Vagina (tissue), 2 donors: Measurements from ENCODE around the gene DBT. TPM values are rescaled to one million over a fixed set of nuclear protein-coding genes. Genes with fewer than 3 reads are reported as not detected.
"Not testable (repeated sequence)": the region's sequence is repeated elsewhere in the genome, so short reads cannot be mapped to it uniquely, and the experiment has no call there.

ENCODE experiments used
- DNase-seq, 2 donors: peaks; one replicate each; pipeline ENCODE4 v3.0.0-alpha.2; 2017; ENCODE audit errors: extremely low spot score in 2 of 2
- H3K27ac ChIP-seq: fragments of 200-600 bp; sonication (generic); one replicate; pipeline ENCODE4 v1.5.1; 2019
- H3K27me3 ChIP-seq: fragments of 200-600 bp; sonication (generic); one replicate; pipeline ENCODE4 v1.5.1; 2019
- H3K36me3 ChIP-seq, 2 donors: fragments of 200-600 bp; sonication (generic); one replicate each; pipeline ENCODE4 v1.5.1; 2017 to 2019
- H3K4me1 ChIP-seq: fragments of 200-600 bp; sonication (generic); one replicate; pipeline ENCODE4 v1.5.1; 2019
- H3K4me3 ChIP-seq, 2 donors: fragments of 200-600 bp; sonication (generic); 1 replicate in 1 of 2; 2 replicates in 1 of 2; pipeline ENCODE4 v1.5.1; 2016 to 2019
- H3K9me3 ChIP-seq: fragments of 200-600 bp; sonication (generic); one replicate; pipeline ENCODE4 v1.5.1; 2019
- POLR2A ChIP-seq, 2 donors: fragments of 450-650 bp; IDR thresholded peaks; one replicate each; pipeline ENCODE4 v1.6.1; 2017; ENCODE audit warnings: antibody characterized with exemption in 2 of 2, mild to moderate bottlenecking in 2 of 2, moderate library complexity in 2 of 2
- POLR2AphosphoS5 ChIP-seq, 2 donors: sonication (generic); formaldehyde crosslinking; IDR thresholded peaks; one replicate each; pipeline ENCODE4 v1.9.0; 2017; ENCODE audit warnings: antibody characterized with exemption in 2 of 2, mild to moderate bottlenecking in 2 of 2, low read depth in 1 of 2; ENCODE audit not compliant: insufficient read depth in 1 of 2
- intact Hi-C: fragments of 100-400 bp; cut with DNase I; formaldehyde crosslinking; loops from one replicate; pipeline ENCODE4 v1.15.1; 2023
- total RNA-seq: library from RNA; depleted of rRNA; stranded (reverse); fragments of >200 nt; gene quantifications from one replicate; pipeline ENCODE4 v1.2.3, GENCODE V29; 2016
- TF ChIP-seq, protein P1 (sequence below), 3 experiments: fragments of 450-650 bp in 2 of 3; fragments of 200-600 bp in 1 of 3; sonication (generic) in 1 of 3; IDR thresholded peaks; one replicate each; pipeline ENCODE4 v1.5.1; 2017 to 2019; ENCODE audit warnings: antibody characterized with exemption in 3 of 3, mild to moderate bottlenecking in 2 of 3, moderate library complexity in 2 of 3

The DBT gene
- total RNA-seq, 1 donor from 2014 or later: 7.4 TPM

DNA sequence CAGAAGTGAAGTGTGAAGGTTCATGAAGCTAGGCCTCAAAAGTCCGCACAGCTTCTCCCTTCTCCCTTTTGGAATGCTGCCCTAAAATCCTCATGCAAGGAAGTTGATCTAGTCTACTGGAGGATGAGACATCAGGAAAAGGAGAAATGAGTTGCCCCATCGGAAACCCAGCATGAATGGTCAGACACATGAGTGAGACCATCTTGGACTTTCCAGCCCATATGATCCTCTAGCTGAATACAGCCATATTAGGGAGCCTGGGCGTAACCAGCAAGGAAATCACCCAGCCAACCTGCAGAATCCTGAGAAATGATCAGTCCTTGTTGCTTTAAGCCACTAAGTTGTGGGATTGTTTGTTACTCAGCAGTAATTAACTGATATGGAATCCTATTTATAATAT lies 12.5 kb downstream of the DBT start:
- TF ChIP-seq, protein P1, sequence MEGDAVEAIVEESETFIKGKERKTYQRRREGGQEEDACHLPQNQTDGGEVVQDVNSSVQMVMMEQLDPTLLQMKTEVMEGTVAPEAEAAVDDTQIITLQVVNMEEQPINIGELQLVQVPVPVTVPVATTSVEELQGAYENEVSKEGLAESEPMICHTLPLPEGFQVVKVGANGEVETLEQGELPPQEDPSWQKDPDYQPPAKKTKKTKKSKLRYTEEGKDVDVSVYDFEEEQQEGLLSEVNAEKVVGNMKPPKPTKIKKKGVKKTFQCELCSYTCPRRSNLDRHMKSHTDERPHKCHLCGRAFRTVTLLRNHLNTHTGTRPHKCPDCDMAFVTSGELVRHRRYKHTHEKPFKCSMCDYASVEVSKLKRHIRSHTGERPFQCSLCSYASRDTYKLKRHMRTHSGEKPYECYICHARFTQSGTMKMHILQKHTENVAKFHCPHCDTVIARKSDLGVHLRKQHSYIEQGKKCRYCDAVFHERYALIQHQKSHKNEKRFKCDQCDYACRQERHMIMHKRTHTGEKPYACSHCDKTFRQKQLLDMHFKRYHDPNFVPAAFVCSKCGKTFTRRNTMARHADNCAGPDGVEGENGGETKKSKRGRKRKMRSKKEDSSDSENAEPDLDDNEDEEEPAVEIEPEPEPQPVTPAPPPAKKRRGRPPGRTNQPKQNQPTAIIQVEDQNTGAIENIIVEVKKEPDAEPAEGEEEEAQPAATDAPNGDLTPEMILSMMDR (IDR thresholded peaks at IDR 0.05): no peak
- TF ChIP-seq POLR2A (IDR thresholded peaks at IDR 0.05) (no peak), POLR2AphosphoS5 (IDR thresholded peaks at IDR 0.05; ENCODE audit: insufficient read depth in 1 of 2, low read depth in 1 of 2) (no peak)
- Histone ChIP-seq H3K9me3 (no peaks in the 10 kb centered on the region), H3K36me3 (peaks cover 0 to 14% of the 10 kb centered on the region in 2 donors), H3K27ac (no peak overlapping the region), H3K4me1 (no peaks in the 10 kb centered on the region), H3K4me3 (no peak overlapping the region), H3K27me3 (no peaks in the 10 kb centered on the region)
- intact Hi-C loops: no loop called here
- DNase-seq: no peak

DNA sequence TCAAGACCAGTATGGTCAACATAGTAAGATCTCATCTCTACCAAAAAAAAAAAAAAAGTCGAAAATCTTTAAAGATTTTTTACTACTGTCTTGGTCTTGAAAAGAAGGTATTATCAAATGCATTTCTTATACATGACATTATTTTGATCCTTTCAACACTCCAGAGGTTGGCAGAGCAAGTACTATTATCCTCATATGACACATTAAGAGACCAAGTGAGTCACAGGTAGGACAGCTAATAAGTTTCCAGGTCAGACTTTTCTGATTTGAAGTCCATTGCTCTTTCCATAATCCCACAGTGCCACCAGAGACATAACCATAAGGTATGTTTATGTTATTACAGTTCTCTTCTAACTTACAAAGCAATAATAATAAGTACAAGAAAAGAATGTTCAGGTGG lies 15.2 kb downstream of the DBT start:
- Histone ChIP-seq H3K36me3 (peaks cover 0 to 22% of the 10 kb centered on the region in 2 donors), H3K9me3 (no peaks in the 10 kb centered on the region), H3K27ac (no peak overlapping the region), H3K4me3 (no peak overlapping the region), H3K4me1 (no peaks in the 10 kb centered on the region), H3K27me3 (no peaks in the 10 kb centered on the region)
- intact Hi-C loops: no loop called here
- no peak for TF ChIP-seq POLR2A (IDR thresholded peaks at IDR 0.05)
- no peak for TF ChIP-seq POLR2AphosphoS5 (IDR thresholded peaks at IDR 0.05; ENCODE audit: insufficient read depth in 1 of 2, low read depth in 1 of 2)
- TF ChIP-seq, protein P1 (IDR thresholded peaks at IDR 0.05): no peak
- DNase-seq: no peak

DNA sequence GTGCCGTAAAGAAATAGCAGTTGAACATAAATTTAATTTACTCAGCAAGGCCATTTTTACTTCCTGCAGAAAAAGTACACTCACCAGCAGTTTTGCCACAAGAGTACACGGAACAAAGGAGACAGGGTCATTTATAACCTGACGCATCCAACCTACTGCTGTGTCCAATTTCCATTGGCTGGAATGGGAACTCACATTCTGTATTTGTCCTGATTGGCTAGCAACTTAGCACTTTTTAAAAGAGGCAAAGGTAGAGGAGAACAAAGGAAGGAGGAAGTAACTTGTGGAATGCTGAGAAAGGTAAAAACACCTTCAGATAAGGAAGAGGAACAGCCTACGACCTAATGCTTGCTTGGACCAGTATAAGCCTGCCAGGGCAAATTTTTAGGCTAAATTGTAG lies 16.1 kb downstream of the DBT start:
- DNase-seq, H3K9me3 ChIP-seq, H3K27ac ChIP-seq, H3K27me3 ChIP-seq, intact Hi-C loops, H3K4me3 ChIP-seq, H3K4me1 ChIP-seq: not testable (repeated sequence)
- H3K36me3 ChIP-seq: peaks cover 0 to 20% of the 10 kb centered on the region in 2 donors

DNA sequence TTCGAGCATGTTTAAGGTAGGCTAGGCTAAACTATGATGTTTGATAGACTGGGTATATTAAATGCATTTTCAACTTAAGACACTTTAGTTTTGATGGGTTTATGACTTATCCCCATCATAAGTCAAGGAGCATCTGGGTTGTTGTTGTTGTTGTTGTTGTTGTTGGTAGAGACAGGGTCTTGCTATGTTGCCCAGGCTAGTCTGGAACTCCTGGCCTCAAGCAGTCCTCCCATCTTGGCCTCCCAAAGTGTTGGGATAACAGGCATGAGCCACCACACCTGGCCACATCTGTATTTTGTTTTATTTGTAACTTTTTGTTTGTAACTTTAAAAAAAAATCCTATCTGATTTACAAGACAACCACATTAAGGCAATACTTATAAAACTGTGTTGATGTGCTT lies 17.5 kb downstream of the DBT start:
- intact Hi-C loops: no loop called here
- H3K4me3 ChIP-seq: no peak overlapping the region
- peaks cover 0 to 25% of the 10 kb centered on the region in 2 donors for H3K36me3 ChIP-seq
- no peak for TF ChIP-seq POLR2A (IDR thresholded peaks at IDR 0.05)
- no peak for TF ChIP-seq POLR2AphosphoS5 (IDR thresholded peaks at IDR 0.05; ENCODE audit: insufficient read depth in 1 of 2, low read depth in 1 of 2)
- TF ChIP-seq, protein P1 (IDR thresholded peaks at IDR 0.05): no peak
- H3K9me3 ChIP-seq: no peaks in the 10 kb centered on the region
- no peak for DNase-seq
- H3K27me3 ChIP-seq: no peaks in the 10 kb centered on the region
- no peaks in the 10 kb centered on the region for H3K4me1 ChIP-seq
- no peak overlapping the region for H3K27ac ChIP-seq

DNA sequence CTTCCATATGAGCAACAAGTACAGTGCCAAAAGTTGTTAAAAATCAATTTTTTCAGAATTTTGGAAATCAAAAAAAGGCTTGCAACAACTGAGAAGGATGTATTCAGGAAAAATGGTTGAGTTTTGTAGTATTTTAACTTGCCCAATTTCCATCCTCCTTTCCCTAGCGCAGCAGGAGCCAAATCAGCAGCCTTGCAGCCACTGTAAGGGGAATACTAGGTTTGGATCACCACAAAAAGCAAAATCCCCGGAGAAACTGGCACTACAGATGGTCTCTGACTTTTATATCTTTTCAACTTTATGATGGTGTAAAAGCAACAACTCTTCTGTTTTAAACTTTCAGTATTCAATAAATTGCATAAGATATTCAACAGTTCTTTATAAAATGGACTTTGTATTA lies 17.9 kb downstream of the DBT start:
- intact Hi-C loops: no loop called here
- TF ChIP-seq POLR2A (IDR thresholded peaks at IDR 0.05): no peak
- TF ChIP-seq, protein P1 (IDR thresholded peaks at IDR 0.05): no peak
- no peak for TF ChIP-seq POLR2AphosphoS5 (IDR thresholded peaks at IDR 0.05; ENCODE audit: insufficient read depth in 1 of 2, low read depth in 1 of 2)
- no peak overlapping the region for H3K27ac ChIP-seq
- H3K36me3 ChIP-seq: peaks cover 0 to 30% of the 10 kb centered on the region in 2 donors
- no peaks in the 10 kb centered on the region for H3K9me3 ChIP-seq
- no peak overlapping the region for H3K4me3 ChIP-seq
- no peaks in the 10 kb centered on the region for H3K27me3 ChIP-seq
- no peaks in the 10 kb centered on the region for H3K4me1 ChIP-seq
- DNase-seq: no peak

DNA sequence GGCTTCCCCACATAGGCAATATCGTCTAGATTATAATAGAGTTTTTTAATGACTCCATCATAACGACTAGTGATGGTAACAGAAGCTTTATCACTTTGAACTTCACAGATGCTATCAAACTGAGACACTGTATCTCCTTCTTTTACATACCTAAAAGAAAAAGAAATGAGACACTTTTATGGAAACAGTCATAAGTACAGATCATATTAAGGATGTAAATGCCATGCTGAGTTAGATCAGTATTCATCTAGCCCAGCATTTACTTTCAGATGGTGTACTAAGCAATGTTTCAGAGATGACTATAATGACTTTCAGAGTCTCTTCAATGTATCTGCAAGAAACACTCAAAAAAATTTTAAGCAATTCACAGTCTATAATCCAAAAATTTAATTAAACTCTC lies 18.9 kb downstream of the DBT start:
- H3K4me3 ChIP-seq: no peak overlapping the region
- no peak overlapping the region for H3K27ac ChIP-seq
- TF ChIP-seq POLR2AphosphoS5 (IDR thresholded peaks at IDR 0.05; ENCODE audit: insufficient read depth in 1 of 2, low read depth in 1 of 2) (no peak), POLR2A (IDR thresholded peaks at IDR 0.05) (no peak)
- TF ChIP-seq, protein P1 (IDR thresholded peaks at IDR 0.05): no peak
- intact Hi-C loops: no loop called here
- H3K9me3 ChIP-seq: no peaks in the 10 kb centered on the region
- H3K27me3 ChIP-seq: no peaks in the 10 kb centered on the region
- no peaks in the 10 kb centered on the region for H3K4me1 ChIP-seq
- no peak for DNase-seq
- H3K36me3 ChIP-seq: peaks cover 0 to 30% of the 10 kb centered on the region in 2 donors
